KOPT-K1 (cell line): ENCODE measurements around the gene CAMK2N1.
"Not testable (repeated sequence)": the region's sequence is repeated elsewhere in the genome, so short reads cannot be mapped to it uniquely, and the experiment has no call there.

ENCODE experiments used
- H3K27ac ChIP-seq: fragments of 200-600 bp; sonication (generic); 2 replicates; pipeline ENCODE4 v1.5.1; 2016; ENCODE audit warnings: antibody characterized with exemption, mild to moderate bottlenecking, low read depth, low read length; ENCODE audit not compliant: poor library complexity, severe bottlenecking
- H3K36me3 ChIP-seq: fragments of 200-600 bp; sonication (generic); 2 replicates; pipeline ENCODE4 v1.5.1; 2017; ENCODE audit warnings: antibody characterized with exemption, mild to moderate bottlenecking, low read length, moderate library complexity; ENCODE audit not compliant: insufficient read depth
- H3K9me3 ChIP-seq: fragments of 200-600 bp; sonication (generic); 2 replicates; pipeline ENCODE4 v1.5.1; 2017; ENCODE audit warnings: antibody characterized with exemption, low read length, mild to moderate bottlenecking; ENCODE audit not compliant: insufficient read depth, poor library complexity, severe bottlenecking

Gene CAMK2N1

GRCh38 chr1:20485527-20486456 lies at the start of gene CAMK2N1:
Gene CAMK2N1 (minus strand): TSS chr1:20486210. CDS start chr1:20485379, 831 bp downstream.
- H3K36me3 ChIP-seq = no peaks in the 10 kb centered on the region
- no peaks in the 10 kb centered on the region for H3K9me3 ChIP-seq
- H3K27ac ChIP-seq = no peak within 1 kb of the TSS

- no peaks in the 10 kb centered on the region for H3K36me3 ChIP-seq
- H3K27ac ChIP-seq = no peak overlapping the region
- no peaks in the 10 kb centered on the region for H3K9me3 ChIP-seq
Observed at GRCh38 chr1:20534659-20535417, 48.8 kb upstream of the CAMK2N1 start.

GRCh38 chr1:20533635-20534034 lies 47.6 kb upstream of the CAMK2N1 start:
- no peaks in the 10 kb centered on the region for H3K9me3 ChIP-seq
- H3K27ac ChIP-seq = no peak overlapping the region
- H3K36me3 ChIP-seq = no peaks in the 10 kb centered on the region

- Histone ChIP-seq H3K36me3 (no peaks in the 10 kb centered on the region), H3K9me3 (no peaks in the 10 kb centered on the region), H3K27ac (no peak overlapping the region)
Observed at GRCh38 chr1:20530901-20531300, 44.9 kb upstream of the CAMK2N1 start.

- Histone ChIP-seq H3K9me3 (no peaks in the 10 kb centered on the region), H3K36me3 (no peaks in the 10 kb centered on the region), H3K27ac (no peak overlapping the region)
Observed at GRCh38 chr1:20530306-20530705, 44.3 kb upstream of the CAMK2N1 start.

GRCh38 chr1:20528221-20528620 lies 42.2 kb upstream of the CAMK2N1 start:
- H3K27ac ChIP-seq = no peak overlapping the region
- no peaks in the 10 kb centered on the region for H3K9me3 ChIP-seq
- no peaks in the 10 kb centered on the region for H3K36me3 ChIP-seq

GRCh38 chr1:20526267-20526666 lies 40.3 kb upstream of the CAMK2N1 start:
- Histone ChIP-seq H3K9me3 (no peaks in the 10 kb centered on the region), H3K27ac (no peak overlapping the region), H3K36me3 (no peaks in the 10 kb centered on the region)

GRCh38 chr1:20521960-20522861 lies 36.2 kb upstream of the CAMK2N1 start:
- H3K27ac ChIP-seq = no peak overlapping the region
- H3K36me3 ChIP-seq = no peaks in the 10 kb centered on the region

GRCh38 chr1:20519609-20520262 lies 33.7 kb upstream of the CAMK2N1 start:
- H3K9me3 ChIP-seq, H3K36me3 ChIP-seq, H3K27ac ChIP-seq: not testable (repeated sequence)

More at GRCh38 chr1:20521960-20522861, 36.2 kb upstream of the CAMK2N1 start:
- H3K9me3 ChIP-seq = no peaks in the 10 kb centered on the region

GRCh38 chr1:20511518-20512428 lies 25.8 kb upstream of the CAMK2N1 start:
- H3K9me3 ChIP-seq = peaks cover 9% of the 10 kb centered on the region
- no peak overlapping the region for H3K27ac ChIP-seq
- H3K36me3 ChIP-seq = no peaks in the 10 kb centered on the region

GRCh38 chr1:20508411-20508771 lies 22.4 kb upstream of the CAMK2N1 start:
- H3K27ac ChIP-seq = no peak overlapping the region
- H3K9me3 ChIP-seq = peaks cover 9% of the 10 kb centered on the region
- peaks cover 6% of the 10 kb centered on the region; the same call in 1 of the 2 replicates for H3K36me3 ChIP-seq

- H3K9me3 ChIP-seq = peaks cover 9% of the 10 kb centered on the region
- H3K36me3 ChIP-seq = peaks cover 11% of the 10 kb centered on the region; the same call in 1 of the 2 replicates
- H3K27ac ChIP-seq = peak within 1 kb of the TSS; percentile 55
Observed at GRCh38 chr1:20507564-20508410, 21.8 kb upstream of the CAMK2N1 start, which contains the start of gene MUL1. Gene MUL1 (minus strand): TSS chr1:20508151. CDS start chr1:20508024, 127 bp downstream.

GRCh38 chr1:20507248-20507563 lies 21.2 kb upstream of the CAMK2N1 start:
- peaks cover 13% of the 10 kb centered on the region; the same call in 1 of the 2 replicates for H3K36me3 ChIP-seq
- H3K27ac ChIP-seq = peak overlapping the region; percentile 55
- peaks cover 9% of the 10 kb centered on the region for H3K9me3 ChIP-seq
